GM12878 (cell line): ENCODE measurements around the gene CYP2S1. TPM values are rescaled to one million over a fixed set of nuclear protein-coding genes. Genes with fewer than 3 reads are reported as not detected.

Experiments
- BHLHE40 ChIP-seq, 2 experiments: fragments of 450-650 bp in 1 of 2; IDR thresholded peaks; 2 replicates each; pipeline ENCODE4 v1.6.1; 2011 to 2017; ENCODE audit warnings: low read depth in 2 of 2, borderline replicate concordance in 1 of 2, improper control_type of control experiment in 1 of 2, low read length in 1 of 2, mild to moderate bottlenecking in 1 of 2
- CBX3 ChIP-seq: fragments of 200-600 bp; sonication (generic); IDR thresholded peaks from 2 replicates; pipeline ENCODE4 v1.6.1; 2016; ENCODE audit warnings: low read depth, borderline replicate concordance
- ESRRA ChIP-seq: IDR thresholded peaks from 2 replicates; pipeline ENCODE4 v1.6.1; 2012; ENCODE audit warnings: mild to moderate bottlenecking, low read length, improper control_type of control experiment
- JUND ChIP-seq: IDR thresholded peaks from 2 replicates; pipeline ENCODE4 v1.6.1; 2012; ENCODE audit warnings: low read depth, mild to moderate bottlenecking, low read length, improper control_type of control experiment, moderate library complexity
- NFYB ChIP-seq: IDR thresholded peaks from 2 replicates; pipeline ENCODE4 v1.6.1; 2011; ENCODE audit warnings: low read depth, mild to moderate bottlenecking, low read length, improper control_type of control experiment, moderate library complexity; ENCODE audit not compliant: insufficient read depth
- polyA plus RNA-seq, 11 experiments: library from polyadenylated mRNA; depleted of rRNA in 4 of 11; unstranded in 6 of 11; stranded (reverse) in 5 of 11; fragments of >200 nt; fragmentation: Nextera tagmentation in 4 of 11; fragmentation: Illumina TruSeq in 1 of 11; extraction: Ambion mirVana in 4 of 11; extraction: Trizol in 1 of 11; gene quantifications; 1 replicate in 1 of 11; 2 replicates in 10 of 11; pipeline versions ENCODE4 v1.2.1 to v1.2.3, GENCODE V29; 2011 to 2016; ENCODE audit warnings: inconsistent platforms in 2 of 11, missing spikeins in 2 of 11, low read depth in 1 of 11
- total RNA-seq, 4 experiments: library from RNA; depleted of rRNA in 3 of 4; stranded (reverse); fragments of >200 nt in 3 of 4; fragmentation: Illumina TruSeq in 1 of 4; extraction: Trizol in 1 of 4; gene quantifications; 2 replicates each; pipeline versions ENCODE4 v1.2.1 to v1.2.3, GENCODE V29; 2013 to 2021
- TF ChIP-seq, protein P1 (sequence below): fragments of 450-650 bp; formaldehyde crosslinking; IDR thresholded peaks from 2 replicates; pipeline ENCODE4 v1.4.0; 2020; ENCODE audit warnings: mild to moderate bottlenecking, moderate library complexity
- TF ChIP-seq, protein P2 (sequence below): fragments of 150-350 bp; IDR thresholded peaks from 2 replicates; pipeline ENCODE4 v1.6.1; 2016; ENCODE audit warnings: low read depth, low read length

The CYP2S1 gene
- total and polyA plus RNA-seq, 10 of the 15 experiments (the other 5 are each of a cell fraction or from before 2014, with no cell fraction given), result 0.03 to 0.28 (median 0.12) TPM; not detected in 2

DNA sequence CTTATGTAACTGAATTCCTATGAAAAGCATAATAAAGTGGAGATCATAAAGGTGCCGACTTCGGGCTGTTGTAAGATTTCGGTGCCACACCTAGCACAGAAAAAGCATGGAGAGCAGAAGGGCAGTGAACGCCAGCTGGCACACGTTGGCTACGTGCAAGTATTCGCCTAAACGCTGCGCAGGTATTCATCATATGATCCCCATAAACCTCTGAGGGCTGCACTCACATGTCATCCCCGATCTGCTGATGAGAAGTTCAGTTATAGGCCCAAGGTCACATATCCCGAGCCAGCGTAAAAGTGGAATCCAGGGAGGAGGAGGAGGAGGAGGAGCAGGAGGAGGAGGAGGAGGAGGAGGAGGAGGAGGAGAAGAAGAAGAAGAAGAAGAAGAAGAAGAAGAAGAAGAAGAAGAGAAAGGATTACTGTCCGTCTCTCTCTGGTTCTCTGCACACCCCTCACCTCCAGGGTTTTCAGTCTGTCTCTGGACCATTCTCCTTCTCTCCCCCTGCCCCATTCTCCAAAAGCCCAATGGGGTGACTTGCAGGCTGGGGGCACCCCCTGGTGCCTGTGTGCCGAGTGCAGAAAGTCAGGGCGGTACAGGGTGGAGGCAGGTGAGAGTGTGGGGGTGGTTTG lies 18.6 kb upstream of the CYP2S1 start (continued):
- TF ChIP-seq, protein P1, sequence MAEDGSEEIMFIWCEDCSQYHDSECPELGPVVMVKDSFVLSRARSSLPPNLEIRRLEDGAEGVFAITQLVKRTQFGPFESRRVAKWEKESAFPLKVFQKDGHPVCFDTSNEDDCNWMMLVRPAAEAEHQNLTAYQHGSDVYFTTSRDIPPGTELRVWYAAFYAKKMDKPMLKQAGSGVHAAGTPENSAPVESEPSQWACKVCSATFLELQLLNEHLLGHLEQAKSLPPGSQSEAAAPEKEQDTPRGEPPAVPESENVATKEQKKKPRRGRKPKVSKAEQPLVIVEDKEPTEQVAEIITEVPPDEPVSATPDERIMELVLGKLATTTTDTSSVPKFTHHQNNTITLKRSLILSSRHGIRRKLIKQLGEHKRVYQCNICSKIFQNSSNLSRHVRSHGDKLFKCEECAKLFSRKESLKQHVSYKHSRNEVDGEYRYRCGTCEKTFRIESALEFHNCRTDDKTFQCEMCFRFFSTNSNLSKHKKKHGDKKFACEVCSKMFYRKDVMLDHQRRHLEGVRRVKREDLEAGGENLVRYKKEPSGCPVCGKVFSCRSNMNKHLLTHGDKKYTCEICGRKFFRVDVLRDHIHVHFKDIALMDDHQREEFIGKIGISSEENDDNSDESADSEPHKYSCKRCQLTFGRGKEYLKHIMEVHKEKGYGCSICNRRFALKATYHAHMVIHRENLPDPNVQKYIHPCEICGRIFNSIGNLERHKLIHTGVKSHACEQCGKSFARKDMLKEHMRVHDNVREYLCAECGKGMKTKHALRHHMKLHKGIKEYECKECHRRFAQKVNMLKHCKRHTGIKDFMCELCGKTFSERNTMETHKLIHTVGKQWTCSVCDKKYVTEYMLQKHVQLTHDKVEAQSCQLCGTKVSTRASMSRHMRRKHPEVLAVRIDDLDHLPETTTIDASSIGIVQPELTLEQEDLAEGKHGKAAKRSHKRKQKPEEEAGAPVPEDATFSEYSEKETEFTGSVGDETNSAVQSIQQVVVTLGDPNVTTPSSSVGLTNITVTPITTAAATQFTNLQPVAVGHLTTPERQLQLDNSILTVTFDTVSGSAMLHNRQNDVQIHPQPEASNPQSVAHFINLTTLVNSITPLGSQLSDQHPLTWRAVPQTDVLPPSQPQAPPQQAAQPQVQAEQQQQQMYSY, result no peak
- no peak for TF ChIP-seq BHLHE40 (IDR thresholded peaks at IDR 0.05; ENCODE audit: borderline replicate concordance in 1 of 2, low read depth in 2 of 2, low read length in 1 of 2)
- no peak for TF ChIP-seq JUND
- TF ChIP-seq NFYB, result no peak
- TF ChIP-seq CBX3, result no peak
- TF ChIP-seq ESRRA, result no peak
- TF ChIP-seq, protein P2, sequence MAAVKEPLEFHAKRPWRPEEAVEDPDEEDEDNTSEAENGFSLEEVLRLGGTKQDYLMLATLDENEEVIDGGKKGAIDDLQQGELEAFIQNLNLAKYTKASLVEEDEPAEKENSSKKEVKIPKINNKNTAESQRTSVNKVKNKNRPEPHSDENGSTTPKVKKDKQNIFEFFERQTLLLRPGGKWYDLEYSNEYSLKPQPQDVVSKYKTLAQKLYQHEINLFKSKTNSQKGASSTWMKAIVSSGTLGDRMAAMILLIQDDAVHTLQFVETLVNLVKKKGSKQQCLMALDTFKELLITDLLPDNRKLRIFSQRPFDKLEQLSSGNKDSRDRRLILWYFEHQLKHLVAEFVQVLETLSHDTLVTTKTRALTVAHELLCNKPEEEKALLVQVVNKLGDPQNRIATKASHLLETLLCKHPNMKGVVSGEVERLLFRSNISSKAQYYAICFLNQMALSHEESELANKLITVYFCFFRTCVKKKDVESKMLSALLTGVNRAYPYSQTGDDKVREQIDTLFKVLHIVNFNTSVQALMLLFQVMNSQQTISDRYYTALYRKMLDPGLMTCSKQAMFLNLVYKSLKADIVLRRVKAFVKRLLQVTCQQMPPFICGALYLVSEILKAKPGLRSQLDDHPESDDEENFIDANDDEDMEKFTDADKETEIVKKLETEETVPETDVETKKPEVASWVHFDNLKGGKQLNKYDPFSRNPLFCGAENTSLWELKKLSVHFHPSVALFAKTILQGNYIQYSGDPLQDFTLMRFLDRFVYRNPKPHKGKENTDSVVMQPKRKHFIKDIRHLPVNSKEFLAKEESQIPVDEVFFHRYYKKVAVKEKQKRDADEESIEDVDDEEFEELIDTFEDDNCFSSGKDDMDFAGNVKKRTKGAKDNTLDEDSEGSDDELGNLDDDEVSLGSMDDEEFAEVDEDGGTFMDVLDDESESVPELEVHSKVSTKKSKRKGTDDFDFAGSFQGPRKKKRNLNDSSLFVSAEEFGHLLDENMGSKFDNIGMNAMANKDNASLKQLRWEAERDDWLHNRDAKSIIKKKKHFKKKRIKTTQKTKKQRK, result no peak
